Esophagus muscularis mucosa (tissue), 4 donors: ENCODE results near the gene KLHL29. TPM values are rescaled to one million over a fixed set of nuclear protein-coding genes. Genes with fewer than 3 reads are reported as not detected.

Experiments
- DNase-seq: peaks from one replicate; pipeline ENCODE4 v3.0.0-alpha.2; 2017; ENCODE audit errors: extremely low spot score
- H3K27ac ChIP-seq, 4 donors: fragments of 200-600 bp; sonication (generic); replicated peaks in 1 of 4; 1 replicate in 3 of 4; 2 replicates in 1 of 4; pipeline ENCODE4 v1.5.1; 2016 to 2019; ENCODE audit warnings: mild to moderate bottlenecking in 1 of 4
- H3K27me3 ChIP-seq, 4 donors: fragments of 200-600 bp; sonication (generic); one replicate each; pipeline versions ENCODE4 v1.5.1 to v1.6.0; 2016 to 2019
- H3K36me3 ChIP-seq, 4 donors: fragments of 200-600 bp; sonication (generic); one replicate each; pipeline ENCODE4 v1.5.1; 2016 to 2019
- H3K4me1 ChIP-seq, 4 donors: fragments of 200-600 bp; sonication (generic); one replicate each; pipeline ENCODE4 v1.5.1; 2016 to 2019
- H3K4me3 ChIP-seq, 4 donors: fragments of 200-600 bp; sonication (generic); 1 replicate in 2 of 4; 2 replicates in 2 of 4; pipeline ENCODE4 v1.5.1; 2016 to 2019; ENCODE audit warnings: mild to moderate bottlenecking in 4 of 4, moderate library complexity in 1 of 4
- H3K9me3 ChIP-seq, 4 donors: fragments of 200-600 bp; sonication (generic); 1 replicate in 3 of 4; 2 replicates in 1 of 4; pipeline ENCODE4 v1.5.1; 2016 to 2019
- EP300 ChIP-seq: sonication (generic); formaldehyde crosslinking; IDR thresholded peaks from one replicate; pipeline ENCODE4 v1.6.1; 2017; ENCODE audit warnings: antibody characterized with exemption
- POLR2A ChIP-seq: fragments of 450-650 bp; IDR thresholded peaks from one replicate; pipeline ENCODE4 v1.6.1; 2017; ENCODE audit warnings: antibody characterized with exemption, moderate library complexity, mild to moderate bottlenecking, low read depth
- POLR2AphosphoS5 ChIP-seq, 2 donors: sonication (generic); formaldehyde crosslinking; IDR thresholded peaks; one replicate each; pipeline ENCODE4 v1.6.1; 2017; ENCODE audit warnings: antibody characterized with exemption in 2 of 2
- WGBS: methylation state at CpG from one replicate; pipeline ENCODE4 v1.1.5; 2018; 5-methylcytosine and 5-hydroxymethylcytosine counted together
- intact Hi-C: fragments of 100-400 bp; cut with DNase I; formaldehyde crosslinking; loops from one replicate; pipeline ENCODE4 v1.15.1; 2023
- total RNA-seq, 4 donors: library from RNA; depleted of rRNA; stranded (reverse); fragments of >200 nt; gene quantifications; one replicate each; pipeline versions ENCODE4 v1.1.0 to v1.2.1, GENCODE V29; 2016
- TF ChIP-seq, protein P1 (sequence below), 3 experiments: fragments of 200-600 bp in 2 of 3; fragments of 450-650 bp in 1 of 3; sonication (generic) in 2 of 3; IDR thresholded peaks; one replicate each; pipeline ENCODE4 v1.5.1; 2017 to 2019; ENCODE audit warnings: antibody characterized with exemption in 3 of 3, mild to moderate bottlenecking in 2 of 3, moderate library complexity in 1 of 3

The KLHL29 gene
- total RNA-seq, 4 donors from 2014 or later: 22.0 to 26.1 (median 23.4) TPM

DNA sequence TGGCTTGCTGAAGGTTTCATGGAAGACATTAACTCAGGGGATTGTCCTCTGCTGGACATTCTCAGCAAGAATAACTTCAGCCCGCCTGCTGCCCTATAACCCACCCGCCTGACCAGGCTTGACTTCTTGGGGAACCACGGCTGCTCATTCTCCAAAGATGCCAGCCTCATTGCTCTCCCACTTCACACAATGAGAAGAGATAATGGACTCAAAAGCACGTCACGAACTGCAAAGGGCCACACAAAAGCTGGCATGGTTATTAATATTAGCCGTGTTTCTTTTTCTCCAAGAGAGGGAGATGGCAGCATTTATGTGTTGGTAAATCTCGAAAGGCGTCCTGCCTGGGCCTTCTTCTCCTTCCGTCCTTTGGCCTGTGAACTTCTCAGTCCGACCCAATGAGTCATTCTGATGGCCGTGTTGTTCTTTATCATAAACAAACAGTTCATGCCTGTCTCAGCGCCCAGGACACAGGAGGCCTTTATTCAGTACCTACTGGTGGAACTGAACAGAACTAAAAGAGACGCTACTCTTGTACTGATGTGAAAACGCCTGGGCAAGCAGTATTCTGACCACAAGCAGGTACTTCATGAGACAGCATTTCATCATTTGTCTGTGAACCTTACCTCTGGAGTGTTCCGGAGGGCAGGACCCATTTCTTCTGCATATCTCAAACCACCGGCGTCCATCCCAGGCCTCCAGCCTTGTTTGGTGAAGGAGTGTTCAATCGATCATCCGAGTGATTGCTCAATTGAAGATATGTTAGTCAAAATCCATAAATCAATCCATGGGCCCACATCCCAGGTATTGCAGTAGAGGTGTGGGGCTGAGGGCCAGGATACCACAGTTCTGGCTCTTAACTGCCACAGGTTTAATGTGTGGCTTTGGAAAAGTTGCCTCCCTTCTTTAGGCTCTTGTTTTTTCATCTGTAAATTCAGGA lies 25.1 kb upstream of the KLHL29 start:
- Histone ChIP-seq H3K36me3 (no peaks in the 10 kb centered on the region), H3K27ac (no peak overlapping the region), H3K27me3 (no peaks in the 10 kb centered on the region), H3K4me1 (no peaks in the 10 kb centered on the region), H3K4me3 (no peak overlapping the region), H3K9me3 (no peaks in the 10 kb centered on the region)
- no peak for DNase-seq
- TF ChIP-seq EP300: no peak
- TF ChIP-seq, protein P1, sequence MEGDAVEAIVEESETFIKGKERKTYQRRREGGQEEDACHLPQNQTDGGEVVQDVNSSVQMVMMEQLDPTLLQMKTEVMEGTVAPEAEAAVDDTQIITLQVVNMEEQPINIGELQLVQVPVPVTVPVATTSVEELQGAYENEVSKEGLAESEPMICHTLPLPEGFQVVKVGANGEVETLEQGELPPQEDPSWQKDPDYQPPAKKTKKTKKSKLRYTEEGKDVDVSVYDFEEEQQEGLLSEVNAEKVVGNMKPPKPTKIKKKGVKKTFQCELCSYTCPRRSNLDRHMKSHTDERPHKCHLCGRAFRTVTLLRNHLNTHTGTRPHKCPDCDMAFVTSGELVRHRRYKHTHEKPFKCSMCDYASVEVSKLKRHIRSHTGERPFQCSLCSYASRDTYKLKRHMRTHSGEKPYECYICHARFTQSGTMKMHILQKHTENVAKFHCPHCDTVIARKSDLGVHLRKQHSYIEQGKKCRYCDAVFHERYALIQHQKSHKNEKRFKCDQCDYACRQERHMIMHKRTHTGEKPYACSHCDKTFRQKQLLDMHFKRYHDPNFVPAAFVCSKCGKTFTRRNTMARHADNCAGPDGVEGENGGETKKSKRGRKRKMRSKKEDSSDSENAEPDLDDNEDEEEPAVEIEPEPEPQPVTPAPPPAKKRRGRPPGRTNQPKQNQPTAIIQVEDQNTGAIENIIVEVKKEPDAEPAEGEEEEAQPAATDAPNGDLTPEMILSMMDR (IDR thresholded peaks at IDR 0.05): no peak
- no peak for TF ChIP-seq POLR2A
- TF ChIP-seq POLR2AphosphoS5 (IDR thresholded peaks at IDR 0.05): no peak
- 95% methylated on average over 17 of the region's 19 CpGs for WGBS
- intact Hi-C loops: loop anchor here (10.0 kb wide), 1 partner anchor 455 kb away; no protein-coding TSS in a partner anchor

DNA sequence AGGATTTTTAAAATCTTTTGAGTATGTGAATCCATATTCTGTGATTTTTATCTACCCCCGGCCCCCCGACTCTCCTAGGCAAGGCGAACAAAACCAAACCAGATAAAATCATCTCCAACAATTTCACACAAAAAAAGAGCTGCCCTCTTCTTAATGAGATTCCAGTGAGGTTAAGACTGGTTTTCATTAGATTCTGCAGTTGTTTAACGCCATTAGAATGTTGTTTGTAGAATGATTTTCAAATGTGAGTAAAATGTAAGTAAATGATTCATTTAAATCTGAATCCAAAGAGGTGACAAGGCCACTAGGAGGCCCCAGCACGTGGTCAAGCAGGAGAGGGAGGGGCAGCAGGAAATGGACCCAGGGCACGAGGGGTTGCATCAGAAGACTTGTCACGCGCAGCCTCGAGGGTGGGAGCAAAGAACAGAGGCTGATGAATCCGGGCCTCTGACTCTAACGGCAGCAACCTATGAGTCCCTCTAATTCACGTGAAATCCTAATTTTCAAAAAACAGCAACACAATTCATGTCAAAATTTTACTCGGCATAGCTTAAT lies 24.3 kb upstream of the KLHL29 start:
- DNase-seq: no peak
- no peaks in the 10 kb centered on the region for H3K4me1 ChIP-seq
- 74% methylated on average over 13 of the region's 13 CpGs for WGBS
- H3K4me3 ChIP-seq: no peak overlapping the region
- H3K36me3 ChIP-seq: no peaks in the 10 kb centered on the region
- TF ChIP-seq, protein P1 (IDR thresholded peaks at IDR 0.05): no peak
- TF ChIP-seq POLR2AphosphoS5 (IDR thresholded peaks at IDR 0.05) (no peak), EP300 (no peak), POLR2A (no peak)
- H3K9me3 ChIP-seq: no peaks in the 10 kb centered on the region
- H3K27ac ChIP-seq: no peak overlapping the region
- intact Hi-C loops: no loop called here
- no peaks in the 10 kb centered on the region for H3K27me3 ChIP-seq

DNA sequence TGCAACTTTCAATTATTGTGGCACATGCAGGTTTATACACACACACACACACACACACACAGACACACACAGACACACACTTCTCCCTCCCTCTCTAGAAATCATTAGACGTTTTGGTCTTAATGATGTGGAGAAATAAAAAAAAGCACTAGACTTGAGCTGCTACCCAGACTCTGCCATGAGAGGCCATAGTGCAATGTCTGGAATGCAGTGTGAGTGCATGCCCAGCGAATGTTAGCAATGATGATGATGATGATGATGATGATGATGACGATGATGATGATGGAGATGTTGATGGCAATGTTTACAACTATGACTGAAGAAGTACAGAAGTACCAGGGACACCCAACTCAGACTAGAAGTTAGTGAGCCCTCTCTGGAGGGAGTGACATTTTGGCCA lies 23.8 kb upstream of the KLHL29 start:
- Histone ChIP-seq H3K36me3 (no peaks in the 10 kb centered on the region), H3K27me3 (no peaks in the 10 kb centered on the region), H3K4me1 (no peaks in the 10 kb centered on the region), H3K27ac (no peak overlapping the region), H3K4me3 (no peak overlapping the region), H3K9me3 (no peaks in the 10 kb centered on the region)
- no peak for TF ChIP-seq POLR2AphosphoS5 (IDR thresholded peaks at IDR 0.05)
- TF ChIP-seq POLR2A: no peak
- no peak for TF ChIP-seq EP300
- TF ChIP-seq, protein P1 (IDR thresholded peaks at IDR 0.05): no peak
- no peak for DNase-seq
- 81% methylated on average over 3 of the region's 3 CpGs for WGBS
- intact Hi-C loops: no loop called here

- Histone ChIP-seq H3K27me3 (no peaks in the 10 kb centered on the region), H3K4me1 (no peaks in the 10 kb centered on the region), H3K27ac (no peak overlapping the region), H3K9me3 (no peaks in the 10 kb centered on the region), H3K4me3 (no peak overlapping the region), H3K36me3 (no peaks in the 10 kb centered on the region)
- TF ChIP-seq POLR2AphosphoS5 (IDR thresholded peaks at IDR 0.05): no peak
- TF ChIP-seq EP300: no peak
- no peak for TF ChIP-seq POLR2A
- WGBS: 86% methylated on average over 1 of the region's 1 CpG
- intact Hi-C loops: no loop called here
- no peak for DNase-seq
Measured at GRCh38 chr2:23363268-23363667, 21.7 kb upstream of the KLHL29 start.

GRCh38 chr2:23363831-23364230 lies 21.1 kb upstream of the KLHL29 start:
- WGBS: 38% methylated on average over 1 of the region's 1 CpG
- Histone ChIP-seq H3K27me3 (no peaks in the 10 kb centered on the region), H3K9me3 (no peaks in the 10 kb centered on the region), H3K4me3 (no peak overlapping the region), H3K4me1 (no peaks in the 10 kb centered on the region), H3K36me3 (no peaks in the 10 kb centered on the region), H3K27ac (no peak overlapping the region)
- DNase-seq: no peak
- TF ChIP-seq POLR2AphosphoS5 (IDR thresholded peaks at IDR 0.05): no peak
- no peak for TF ChIP-seq POLR2A
- TF ChIP-seq, protein P1 (IDR thresholded peaks at IDR 0.05): no peak
- no peak for TF ChIP-seq EP300
- intact Hi-C loops: no loop called here
